ENCODE measurements around the gene CCRL2. TPM values are rescaled to one million over a fixed set of nuclear protein-coding genes. Genes with fewer than 3 reads are reported as not detected.
"Not testable (repeated sequence)": the region's sequence is repeated elsewhere in the genome, so short reads cannot be mapped to it uniquely, and the experiment has no call there.

CCRL2 gene
- total and polyA plus RNA-seq, 4 donors, result 11.0 to 95.9 (median 19.8) TPM

- ATAC-seq (ENCODE audit: insufficient read depth, low FRiP score); H3K27me3 ChIP-seq (ENCODE audit: control insufficient read depth in 3 of 3, insufficient read depth in 3 of 3, low read length in 2 of 3); H3K9me3 ChIP-seq (ENCODE audit: control insufficient read depth in 4 of 4, insufficient read depth in 3 of 4, low read length in 3 of 4); H3K36me3 ChIP-seq (ENCODE audit: control insufficient read depth in 4 of 4, insufficient read depth in 4 of 4, low read length in 4 of 4); H3K9ac ChIP-seq (ENCODE audit: insufficient read depth in 1 of 2, low read length in 2 of 2); H3K4me3 ChIP-seq; H3K27ac ChIP-seq (ENCODE audit: low read depth in 1 of 2, low read length in 1 of 2): not testable (repeated sequence)
- DNase-seq, result peak in 1 of 3 donors; percentile 63
- peaks cover 0 to 22% (median 6%) of the 10 kb centered on the region in 5 donors for H3K4me1 ChIP-seq (ENCODE audit: control insufficient read depth in 5 of 5, insufficient read depth in 5 of 5, low read length in 5 of 5)
- WGBS, 2 donors, result 38 to 65% methylated on average over 8 of the region's 8 CpGs
These were observed 20.3 kb downstream of the CCRL2 start for GRCh38 chr3:46427404-46427803.

DNA sequence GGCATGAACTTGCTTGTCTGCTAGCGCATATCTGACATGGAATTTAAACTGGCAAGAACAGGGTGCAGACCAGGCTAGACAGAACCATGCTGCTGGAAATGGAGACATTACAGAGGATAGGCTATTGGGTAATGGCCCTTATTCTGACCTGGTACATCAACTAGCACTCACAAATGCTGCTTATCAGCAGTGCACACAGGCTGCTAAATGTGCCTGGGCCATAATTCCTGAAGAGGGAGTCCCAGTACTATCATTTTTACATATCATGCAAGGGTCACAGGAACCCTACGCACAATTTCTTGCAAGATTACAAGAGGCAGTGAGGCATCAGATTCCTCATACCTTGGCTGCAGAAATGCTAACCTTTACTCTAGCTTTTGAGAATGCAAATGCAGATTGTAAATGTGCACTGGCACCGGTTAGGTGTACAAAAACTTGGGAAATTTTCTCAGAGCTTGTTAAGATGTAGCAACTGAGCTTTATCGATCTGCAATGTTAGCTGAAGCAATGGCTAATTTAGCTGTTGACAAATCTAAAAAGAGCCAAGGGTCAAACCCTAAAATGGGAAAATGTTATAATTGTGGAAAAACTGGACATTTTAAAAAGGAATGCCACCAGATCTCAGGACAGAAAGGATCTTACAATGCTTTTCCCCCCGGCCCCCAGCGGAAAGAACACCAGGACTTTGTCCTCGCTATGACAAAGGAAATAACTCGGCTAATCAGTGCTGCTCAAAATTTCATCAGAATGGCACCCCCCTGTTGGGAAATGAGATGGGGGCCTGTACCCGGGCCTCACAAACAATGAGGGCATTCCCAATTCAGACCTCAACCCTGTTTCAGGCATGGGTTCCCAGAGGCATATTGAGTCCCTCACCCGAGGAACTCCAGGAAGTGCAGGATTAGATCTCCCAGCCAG lies 21.1 kb downstream of the CCRL2 start:
- Histone ChIP-seq H3K9ac (ENCODE audit: insufficient read depth in 1 of 2, low read length in 2 of 2) (no peak overlapping the region), H3K9me3 (ENCODE audit: control insufficient read depth in 4 of 4, insufficient read depth in 3 of 4, low read length in 3 of 4) (peaks cover 0 to 3% (median 0%) of the 10 kb centered on the region in 4 donors), H3K4me1 (ENCODE audit: control insufficient read depth in 5 of 5, insufficient read depth in 5 of 5, low read length in 5 of 5) (peaks cover 0 to 22% (median 6%) of the 10 kb centered on the region in 5 donors), H3K27me3 (ENCODE audit: control insufficient read depth in 3 of 3, insufficient read depth in 3 of 3, low read length in 2 of 3) (no peaks in the 10 kb centered on the region), H3K27ac (ENCODE audit: low read depth in 1 of 2, low read length in 1 of 2) (no peak overlapping the region), H3K4me3 (no peak overlapping the region), H3K36me3 (ENCODE audit: control insufficient read depth in 4 of 4, insufficient read depth in 4 of 4, low read length in 4 of 4) (no peaks in the 10 kb centered on the region)
- WGBS, 2 donors, result 78 to 86% methylated on average over 10 of the region's 10 CpGs
- peak; percentile 76 to 91 (median 91) for DNase-seq
- no peak for ATAC-seq (ENCODE audit: insufficient read depth, low FRiP score)
- TF ChIP-seq, protein P1, sequence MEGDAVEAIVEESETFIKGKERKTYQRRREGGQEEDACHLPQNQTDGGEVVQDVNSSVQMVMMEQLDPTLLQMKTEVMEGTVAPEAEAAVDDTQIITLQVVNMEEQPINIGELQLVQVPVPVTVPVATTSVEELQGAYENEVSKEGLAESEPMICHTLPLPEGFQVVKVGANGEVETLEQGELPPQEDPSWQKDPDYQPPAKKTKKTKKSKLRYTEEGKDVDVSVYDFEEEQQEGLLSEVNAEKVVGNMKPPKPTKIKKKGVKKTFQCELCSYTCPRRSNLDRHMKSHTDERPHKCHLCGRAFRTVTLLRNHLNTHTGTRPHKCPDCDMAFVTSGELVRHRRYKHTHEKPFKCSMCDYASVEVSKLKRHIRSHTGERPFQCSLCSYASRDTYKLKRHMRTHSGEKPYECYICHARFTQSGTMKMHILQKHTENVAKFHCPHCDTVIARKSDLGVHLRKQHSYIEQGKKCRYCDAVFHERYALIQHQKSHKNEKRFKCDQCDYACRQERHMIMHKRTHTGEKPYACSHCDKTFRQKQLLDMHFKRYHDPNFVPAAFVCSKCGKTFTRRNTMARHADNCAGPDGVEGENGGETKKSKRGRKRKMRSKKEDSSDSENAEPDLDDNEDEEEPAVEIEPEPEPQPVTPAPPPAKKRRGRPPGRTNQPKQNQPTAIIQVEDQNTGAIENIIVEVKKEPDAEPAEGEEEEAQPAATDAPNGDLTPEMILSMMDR (IDR thresholded peaks at IDR 0.05; ENCODE audit: control extremely low read depth, extremely low read depth), result no peak

DNA sequence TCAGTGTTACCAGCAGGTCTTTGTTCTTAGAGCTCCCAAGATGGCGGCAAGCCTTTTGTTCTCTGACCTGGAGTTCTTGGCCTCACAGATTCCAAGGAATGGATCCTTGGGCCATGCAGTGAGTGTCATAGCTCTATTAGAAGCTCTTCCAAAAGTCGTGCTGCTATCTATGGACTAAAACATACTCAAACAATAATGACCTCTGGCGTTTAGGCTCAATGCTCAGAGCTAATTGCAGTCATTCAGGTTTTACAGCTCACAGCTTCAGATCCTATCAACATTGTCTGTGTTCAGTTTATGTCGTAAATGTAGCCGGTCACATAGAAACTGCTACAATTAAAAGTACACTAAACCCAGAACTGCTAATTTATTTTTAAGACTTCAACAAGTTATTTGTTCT lies 22.2 kb downstream of the CCRL2 start:
- no peak overlapping the region for H3K9ac ChIP-seq (ENCODE audit: insufficient read depth in 1 of 2, low read length in 2 of 2)
- H3K9me3 ChIP-seq (ENCODE audit: control insufficient read depth in 4 of 4, insufficient read depth in 3 of 4, low read length in 3 of 4), result peaks cover 0 to 3% (median 0%) of the 10 kb centered on the region in 4 donors
- DNase-seq (no peak), ATAC-seq (ENCODE audit: insufficient read depth, low FRiP score) (no peak)
- H3K27me3 ChIP-seq (ENCODE audit: control insufficient read depth in 3 of 3, insufficient read depth in 3 of 3, low read length in 2 of 3), result no peaks in the 10 kb centered on the region
- peaks cover 0 to 22% (median 2%) of the 10 kb centered on the region in 5 donors for H3K4me1 ChIP-seq (ENCODE audit: control insufficient read depth in 5 of 5, insufficient read depth in 5 of 5, low read length in 5 of 5)
- H3K36me3 ChIP-seq (ENCODE audit: control insufficient read depth in 4 of 4, insufficient read depth in 4 of 4, low read length in 4 of 4), result no peaks in the 10 kb centered on the region
- no peak overlapping the region for H3K4me3 ChIP-seq
- no peak overlapping the region for H3K27ac ChIP-seq (ENCODE audit: low read depth in 1 of 2, low read length in 1 of 2)
- TF ChIP-seq, protein P1 (IDR thresholded peaks at IDR 0.05; ENCODE audit: control extremely low read depth, extremely low read depth), result no peak
- WGBS, 2 donors, result 83 to 92% methylated on average over 5 of the region's 5 CpGs

- no peaks in the 10 kb centered on the region for H3K36me3 ChIP-seq (ENCODE audit: control insufficient read depth in 4 of 4, insufficient read depth in 4 of 4, low read length in 4 of 4)
- H3K27me3 ChIP-seq (ENCODE audit: control insufficient read depth in 3 of 3, insufficient read depth in 3 of 3, low read length in 2 of 3), result no peaks in the 10 kb centered on the region
- no peak for ATAC-seq (ENCODE audit: insufficient read depth, low FRiP score)
- H3K9me3 ChIP-seq (ENCODE audit: control insufficient read depth in 4 of 4, insufficient read depth in 3 of 4, low read length in 3 of 4), result peaks cover 0 to 3% (median 0%) of the 10 kb centered on the region in 4 donors
- no peak overlapping the region for H3K9ac ChIP-seq (ENCODE audit: insufficient read depth in 1 of 2, low read length in 2 of 2)
- H3K4me1 ChIP-seq (ENCODE audit: control insufficient read depth in 5 of 5, insufficient read depth in 5 of 5, low read length in 5 of 5), result peaks cover 0 to 22% (median 2%) of the 10 kb centered on the region in 5 donors
- no peak for DNase-seq
- no peak overlapping the region for H3K27ac ChIP-seq (ENCODE audit: low read depth in 1 of 2, low read length in 1 of 2)
- no peak overlapping the region for H3K4me3 ChIP-seq
- TF ChIP-seq, protein P1 (IDR thresholded peaks at IDR 0.05; ENCODE audit: control extremely low read depth, extremely low read depth), result no peak
- WGBS, 2 donors, result 91 to 95% methylated on average over 5 of the region's 5 CpGs
These were observed 22.6 kb downstream of the CCRL2 start for GRCh38 chr3:46429671-46430070.

DNA sequence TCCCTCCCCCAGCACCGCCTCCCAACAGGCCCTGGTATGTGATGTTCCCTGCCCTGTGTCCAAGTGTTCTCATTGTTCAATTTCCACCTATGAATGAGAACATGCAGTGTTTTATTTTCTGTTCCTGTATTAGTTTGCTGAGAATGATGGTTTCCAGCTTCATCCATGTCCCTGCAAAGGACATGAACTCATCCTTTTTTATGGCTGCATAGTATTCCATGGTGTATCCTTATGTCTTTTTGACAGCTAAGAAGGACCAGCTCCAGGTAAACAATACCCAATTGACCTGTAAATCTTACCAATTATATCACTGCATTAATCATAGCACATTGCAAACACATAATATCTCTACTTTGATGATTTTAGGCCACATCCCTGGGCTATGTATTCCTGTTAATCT lies 23.8 kb downstream of the CCRL2 start:
- H3K27ac ChIP-seq (ENCODE audit: low read depth in 1 of 2, low read length in 1 of 2); DNase-seq; H3K9ac ChIP-seq (ENCODE audit: insufficient read depth in 1 of 2, low read length in 2 of 2); H3K4me3 ChIP-seq; ATAC-seq (ENCODE audit: insufficient read depth, low FRiP score); H3K9me3 ChIP-seq (ENCODE audit: control insufficient read depth in 4 of 4, insufficient read depth in 3 of 4, low read length in 3 of 4); H3K36me3 ChIP-seq (ENCODE audit: control insufficient read depth in 4 of 4, insufficient read depth in 4 of 4, low read length in 4 of 4); H3K27me3 ChIP-seq (ENCODE audit: control insufficient read depth in 3 of 3, insufficient read depth in 3 of 3, low read length in 2 of 3): not testable (repeated sequence)
- WGBS, 2 donors, result 91 to 100% methylated on average over 1 of the region's 1 CpG
- H3K4me1 ChIP-seq (ENCODE audit: control insufficient read depth in 5 of 5, insufficient read depth in 5 of 5, low read length in 5 of 5), result peaks cover 0 to 22% (median 2%) of the 10 kb centered on the region in 5 donors

DNA sequence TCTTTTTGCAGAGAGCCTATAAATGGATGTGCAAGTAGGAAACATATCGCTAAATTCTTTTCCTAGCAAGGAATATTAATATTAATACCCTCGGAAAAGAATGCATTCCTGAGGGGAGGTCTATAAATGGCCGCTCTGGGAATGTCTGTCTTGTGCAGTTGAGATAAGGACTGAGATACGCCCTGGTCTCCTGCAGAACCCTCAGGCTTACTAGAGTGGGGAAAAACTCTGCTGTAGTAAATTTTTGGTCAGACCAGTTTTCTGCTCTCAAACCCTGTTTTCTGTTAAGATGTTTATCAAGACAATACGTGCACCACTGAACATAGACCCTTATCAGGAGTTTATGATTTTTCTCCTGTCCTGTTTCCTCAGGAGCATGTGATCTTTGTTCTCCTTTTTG lies 24.8 kb downstream of the CCRL2 start:
- not testable (repeated sequence) for H3K27ac ChIP-seq (ENCODE audit: low read depth in 1 of 2, low read length in 1 of 2); H3K9me3 ChIP-seq (ENCODE audit: control insufficient read depth in 4 of 4, insufficient read depth in 3 of 4, low read length in 3 of 4); DNase-seq; ATAC-seq (ENCODE audit: insufficient read depth, low FRiP score); H3K9ac ChIP-seq (ENCODE audit: insufficient read depth in 1 of 2, low read length in 2 of 2); H3K4me3 ChIP-seq; H3K36me3 ChIP-seq (ENCODE audit: control insufficient read depth in 4 of 4, insufficient read depth in 4 of 4, low read length in 4 of 4); H3K27me3 ChIP-seq (ENCODE audit: control insufficient read depth in 3 of 3, insufficient read depth in 3 of 3, low read length in 2 of 3)
- peaks cover 0 to 14% (median 0%) of the 10 kb centered on the region in 5 donors for H3K4me1 ChIP-seq (ENCODE audit: control insufficient read depth in 5 of 5, insufficient read depth in 5 of 5, low read length in 5 of 5)
- WGBS, 2 donors, result 87 to 90% methylated on average over 5 of the region's 5 CpGs

Data from lung (tissue), 12 donors.